RPMI8226 (cell line): ENCODE measurements around the gene NUP210.
"Not testable (repeated sequence)": the region's sequence is repeated elsewhere in the genome, so short reads cannot be mapped to it uniquely, and the experiment has no call there.

Source experiments
- DNase-seq: peaks from one replicate; pipeline ENCODE4 v3.0.0-alpha.2; 2015

Gene NUP210

DNA sequence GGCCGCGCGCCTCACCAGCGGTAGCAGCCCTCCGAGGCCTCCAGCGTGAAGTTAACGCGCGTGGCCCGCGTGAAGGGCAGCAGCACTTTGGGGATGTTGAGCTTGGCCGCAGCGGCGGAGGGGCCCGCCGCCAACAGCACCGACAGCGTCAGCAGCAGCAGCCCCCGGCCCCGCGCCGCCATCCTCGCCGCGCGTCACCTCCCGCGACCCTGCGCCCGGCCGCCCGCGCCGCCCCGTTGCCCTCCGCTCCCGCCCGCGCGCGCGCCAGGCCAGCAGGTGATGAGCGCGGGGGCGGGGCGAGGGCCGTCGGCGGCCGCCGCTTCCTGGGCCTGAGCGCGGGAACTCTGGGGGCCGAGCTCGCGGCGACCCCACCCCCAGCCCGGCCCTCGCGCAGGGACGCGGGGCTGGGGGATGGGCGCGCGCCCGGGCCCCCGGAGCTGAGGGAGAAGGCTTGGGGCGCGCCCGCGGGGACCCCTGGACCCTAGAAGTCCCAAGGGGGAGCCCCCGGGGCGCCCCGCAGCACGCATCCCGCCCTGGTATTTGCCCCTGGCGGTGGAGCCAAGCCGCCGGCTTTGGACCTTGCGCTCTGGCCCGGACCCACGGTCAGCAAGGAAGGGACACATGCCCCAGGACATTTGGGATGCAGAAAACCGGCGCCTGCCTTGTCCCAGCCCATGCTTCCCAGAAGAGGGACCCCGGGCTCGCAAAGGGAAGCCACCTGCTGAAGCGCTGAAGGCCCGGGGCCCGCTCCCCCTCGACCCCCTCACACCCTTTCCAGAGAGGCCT is at the start of gene NUP210:
NUP210 (minus strand) TSS at position 278 of the 786 bp plus-strand sequence; CDS start at position 182, 96 bp downstream.
- DNase-seq = peak; percentile 87

- DNase-seq = no peak
Observed at GRCh38 chr3:13466781-13467180, 46.7 kb upstream of the NUP210 start.

DNA sequence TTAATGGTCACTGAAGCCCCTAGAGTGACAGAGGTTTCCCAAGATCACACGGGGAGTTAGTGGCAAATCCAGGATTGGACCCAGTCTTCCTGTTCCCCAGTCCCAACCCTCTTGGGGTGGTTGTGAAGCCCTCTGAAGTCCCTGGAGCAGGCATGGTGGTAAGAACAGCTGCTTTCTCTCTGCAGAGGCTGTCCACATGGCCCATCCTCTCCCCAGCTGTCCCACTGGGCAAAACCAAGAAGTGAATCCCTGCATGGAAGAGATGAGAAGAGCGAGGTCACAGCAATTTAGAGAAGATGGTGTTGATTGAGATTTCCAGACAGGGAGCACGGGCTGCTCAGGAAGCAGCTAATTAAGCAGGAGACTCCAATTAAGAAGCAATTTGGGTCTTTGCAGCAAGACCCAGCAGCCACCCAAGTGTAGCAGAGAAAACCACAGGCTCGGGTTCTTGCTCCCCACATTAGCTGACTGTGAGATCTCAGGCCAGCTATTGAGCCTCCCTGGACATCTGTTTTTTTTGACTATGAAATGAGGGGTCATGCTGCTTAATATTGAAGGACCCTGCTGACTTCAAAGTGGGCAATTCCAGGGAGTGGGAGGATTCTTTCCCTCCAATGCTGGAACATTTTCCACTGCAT is 45.2 kb upstream of the NUP210 start:
- DNase-seq = no peak

- no peak for DNase-seq
Observed at GRCh38 chr3:13463618-13464400, 43.7 kb upstream of the NUP210 start.

DNA sequence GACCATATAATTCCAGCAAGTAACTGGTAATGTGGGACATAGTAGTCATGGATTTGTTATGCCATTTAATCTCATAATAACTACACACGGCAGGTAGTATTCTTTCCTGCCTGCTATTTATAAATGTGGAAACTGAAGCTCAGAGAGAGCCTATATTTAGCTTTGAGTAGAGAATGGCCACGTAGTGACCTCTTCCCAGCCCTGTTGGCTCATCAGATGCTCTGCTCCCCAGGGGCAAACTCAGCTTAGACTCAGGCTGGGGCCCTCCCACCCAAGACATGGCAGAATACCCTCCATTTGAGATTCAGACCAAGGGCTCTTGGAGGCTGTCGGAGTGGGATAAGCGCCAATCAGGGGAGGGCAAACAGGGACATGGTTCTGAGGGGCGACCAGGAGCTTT is 42.7 kb upstream of the NUP210 start:
- no peak for DNase-seq

DNA sequence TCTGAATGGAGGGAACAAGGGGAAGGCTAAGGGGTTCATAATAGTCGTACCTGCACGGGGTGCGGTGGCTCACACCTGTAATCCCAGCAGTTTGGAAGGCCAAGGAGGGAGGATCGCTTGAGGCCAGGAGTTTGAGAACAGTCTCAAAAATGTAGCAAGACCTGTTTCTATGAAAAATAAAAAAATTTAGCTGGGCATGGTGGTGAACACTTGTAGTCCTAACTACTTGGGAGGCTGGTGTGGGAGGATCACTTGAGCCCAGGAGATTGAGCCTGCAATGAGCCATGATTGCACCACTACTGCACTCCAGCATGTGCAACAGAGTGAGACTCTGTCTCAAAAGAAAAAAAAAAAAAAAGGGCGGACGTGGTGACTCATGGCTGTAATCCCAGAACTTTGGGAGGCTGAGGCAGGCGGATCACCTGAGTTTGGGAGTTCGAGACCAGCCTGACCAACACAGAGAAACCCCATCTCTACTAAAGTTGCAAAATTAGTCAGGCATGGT is 42.1 kb upstream of the NUP210 start:
- DNase-seq = no peak

DNA sequence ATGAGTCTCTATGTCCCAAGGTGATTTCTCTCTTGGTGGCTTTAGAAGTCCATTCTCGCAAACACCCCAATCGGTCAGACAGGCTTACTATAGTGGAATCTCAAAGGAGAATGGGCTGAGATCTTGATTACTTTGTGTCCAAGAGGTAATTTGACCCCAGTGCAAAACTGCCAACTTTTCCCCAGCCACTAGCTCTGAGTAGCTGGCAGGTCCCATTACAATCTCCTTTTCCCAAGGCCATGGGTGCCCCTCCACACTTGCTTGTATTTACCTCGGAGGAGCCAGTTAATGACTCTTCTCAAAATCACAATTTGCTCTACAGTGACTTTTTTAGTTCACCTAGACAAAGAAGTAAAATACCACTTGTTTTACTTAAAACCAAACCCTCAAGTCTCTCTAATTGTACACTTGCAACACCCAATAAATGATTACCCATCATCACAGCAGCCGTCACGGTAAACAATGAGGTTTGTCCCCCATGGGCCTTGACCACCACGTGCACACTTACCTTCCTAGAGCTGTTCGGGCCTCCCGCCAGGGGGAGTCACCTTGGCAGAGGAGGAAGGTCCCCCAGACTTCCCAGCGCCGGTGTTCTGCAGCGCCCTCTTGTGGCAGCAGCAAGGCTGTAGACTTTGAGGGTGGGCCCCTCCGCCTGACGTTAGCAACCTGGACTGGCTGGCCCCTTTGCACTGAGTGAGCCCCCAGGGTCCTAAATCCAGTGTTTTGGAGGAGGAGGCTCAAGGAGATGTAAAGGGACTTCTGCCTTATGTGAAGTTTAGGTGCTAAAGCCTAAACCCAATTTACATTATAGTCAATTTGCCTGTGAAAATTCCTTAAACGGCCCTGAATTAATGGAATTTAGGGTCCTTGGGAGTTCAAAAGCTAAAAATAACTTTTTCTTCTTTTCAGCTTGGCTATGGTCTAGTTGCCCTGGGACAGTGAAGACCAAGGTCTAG is 41.3 kb upstream of the NUP210 start:
- DNase-seq = peak; percentile 92

- DNase-seq = no peak
Observed at GRCh38 chr3:13460341-13460736, 40.2 kb upstream of the NUP210 start.

- DNase-seq = no peak
Observed at GRCh38 chr3:13459605-13460340, 39.7 kb upstream of the NUP210 start.

- DNase-seq = no peak
Observed at GRCh38 chr3:13457593-13457992, 37.5 kb upstream of the NUP210 start.

GRCh38 chr3:13455644-13456043 is 35.5 kb upstream of the NUP210 start:
- DNase-seq = no peak

DNA sequence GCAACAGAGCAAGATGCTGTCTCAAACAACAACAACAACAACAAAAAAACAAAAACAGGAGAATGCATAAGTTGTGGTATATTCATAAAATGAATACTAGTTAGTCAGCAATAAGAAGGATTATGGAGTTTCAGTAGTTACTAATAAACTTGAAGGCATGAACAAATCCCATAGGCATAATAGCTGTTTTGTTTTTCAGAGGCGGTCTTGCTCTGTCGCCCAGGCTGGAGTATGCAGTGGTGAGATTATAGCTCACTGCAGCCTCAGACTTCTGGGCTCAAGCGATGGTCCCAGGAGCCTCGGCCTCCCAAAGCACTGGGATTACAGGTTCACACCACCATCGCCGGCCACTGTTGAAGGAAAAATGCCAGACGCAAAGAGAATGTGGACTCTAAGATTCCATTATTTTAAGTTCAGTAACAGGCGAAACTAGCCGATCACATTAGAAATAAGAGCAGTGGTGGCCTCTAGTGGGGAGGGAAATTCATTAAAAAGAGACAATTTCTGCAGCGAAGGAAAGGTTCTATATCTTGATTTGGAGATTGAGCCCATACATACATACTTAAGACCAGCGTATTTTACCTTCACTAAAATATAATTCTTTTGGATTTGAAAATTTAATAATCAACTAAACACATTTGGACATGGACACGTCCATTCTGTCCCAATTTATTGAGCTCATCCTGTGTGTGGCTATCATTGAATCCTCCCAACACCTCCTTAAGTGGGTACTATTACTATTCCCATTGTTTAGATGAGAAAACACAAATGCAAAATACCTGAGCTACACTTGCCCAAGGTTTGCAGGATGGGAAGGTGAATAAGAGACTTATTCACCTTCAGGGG is 32.6 kb upstream of the NUP210 start:
- DNase-seq = peak; percentile 75

- DNase-seq = no peak
Observed at GRCh38 chr3:13451301-13451673, 31.2 kb upstream of the NUP210 start.

GRCh38 chr3:13442882-13443281 is 22.8 kb upstream of the NUP210 start:
- DNase-seq = not testable (repeated sequence)

DNA sequence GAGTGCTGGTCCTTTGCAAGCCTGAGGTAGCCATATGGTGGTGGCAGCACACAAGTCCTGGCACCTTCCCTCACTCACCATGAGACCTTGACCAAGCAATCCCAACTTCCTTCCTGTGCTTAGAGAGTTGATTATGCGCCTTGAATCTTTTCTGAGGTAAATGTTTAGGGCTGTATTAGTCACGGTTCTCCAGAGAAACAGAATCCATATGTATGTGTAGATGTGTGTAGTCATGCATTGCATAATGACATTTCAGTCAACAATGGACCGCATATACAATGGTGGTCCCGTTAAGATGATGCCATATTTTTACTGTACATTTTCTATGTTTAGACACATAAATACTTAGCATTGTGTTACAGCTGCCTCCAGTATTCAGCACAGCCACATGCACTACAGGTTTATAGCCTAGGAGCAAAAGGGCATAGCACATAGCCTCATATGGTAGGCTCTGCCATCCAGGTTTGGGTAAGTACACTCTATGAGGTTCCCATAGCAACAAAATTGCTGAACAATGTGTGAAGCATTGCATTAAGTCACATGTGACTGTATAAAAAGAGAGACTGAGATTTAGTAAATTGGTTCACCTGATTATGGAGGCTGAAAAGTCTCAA is 20.2 kb upstream of the NUP210 start:
- no peak for DNase-seq

GRCh38 chr3:13436213-13436612 is 16.1 kb upstream of the NUP210 start:
- not testable (repeated sequence) for DNase-seq

- DNase-seq = no peak
Observed at GRCh38 chr3:13433912-13434311, 13.8 kb upstream of the NUP210 start.

DNA sequence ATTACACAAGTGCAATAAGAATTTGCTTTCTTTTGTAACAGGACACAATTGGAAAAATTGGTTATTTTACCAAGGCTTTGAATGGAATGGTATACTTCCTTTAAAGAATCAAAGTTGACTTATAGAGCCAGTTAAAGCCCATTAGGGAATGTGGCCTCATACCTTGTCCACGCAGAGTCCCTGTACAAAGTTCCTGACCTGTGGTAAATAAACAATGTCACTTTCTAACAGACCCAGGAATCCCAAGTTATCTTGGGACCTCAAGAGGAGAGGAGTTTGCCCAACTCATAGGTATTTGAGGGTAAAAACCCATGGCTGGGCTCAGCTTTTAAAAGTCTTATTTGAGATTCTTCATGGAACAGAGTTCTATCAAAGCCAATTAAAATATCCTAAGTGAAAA is 12.0 kb upstream of the NUP210 start:
- DNase-seq = no peak

GRCh38 chr3:13430411-13430875 is 10.3 kb upstream of the NUP210 start:
- not testable (repeated sequence) for DNase-seq
